Fibroblast of lung (primary cell): Measurements from ENCODE around the gene UPF3A.

Experiments
- EZH2 ChIP-seq: IDR thresholded peaks from 2 replicates; pipeline ENCODE4 v1.5.1; 2012; ENCODE audit warnings: low read length, control low read depth, mild to moderate bottlenecking; ENCODE audit errors: missing control alignments
- TF ChIP-seq, protein P1 (sequence below), 2 donors: IDR thresholded peaks in 1 of 2; conservative IDR thresholded peaks in 1 of 2; 1 replicate in 1 of 2; 2 replicates in 1 of 2; pipeline ENCODE4 v1.5.1; 2011 to 2012; ENCODE audit warnings: low read length in 2 of 2, control low read depth in 1 of 2, inconsistent platforms in 1 of 2, low read depth in 1 of 2, mild to moderate bottlenecking in 1 of 2

- TF ChIP-seq, protein P1, sequence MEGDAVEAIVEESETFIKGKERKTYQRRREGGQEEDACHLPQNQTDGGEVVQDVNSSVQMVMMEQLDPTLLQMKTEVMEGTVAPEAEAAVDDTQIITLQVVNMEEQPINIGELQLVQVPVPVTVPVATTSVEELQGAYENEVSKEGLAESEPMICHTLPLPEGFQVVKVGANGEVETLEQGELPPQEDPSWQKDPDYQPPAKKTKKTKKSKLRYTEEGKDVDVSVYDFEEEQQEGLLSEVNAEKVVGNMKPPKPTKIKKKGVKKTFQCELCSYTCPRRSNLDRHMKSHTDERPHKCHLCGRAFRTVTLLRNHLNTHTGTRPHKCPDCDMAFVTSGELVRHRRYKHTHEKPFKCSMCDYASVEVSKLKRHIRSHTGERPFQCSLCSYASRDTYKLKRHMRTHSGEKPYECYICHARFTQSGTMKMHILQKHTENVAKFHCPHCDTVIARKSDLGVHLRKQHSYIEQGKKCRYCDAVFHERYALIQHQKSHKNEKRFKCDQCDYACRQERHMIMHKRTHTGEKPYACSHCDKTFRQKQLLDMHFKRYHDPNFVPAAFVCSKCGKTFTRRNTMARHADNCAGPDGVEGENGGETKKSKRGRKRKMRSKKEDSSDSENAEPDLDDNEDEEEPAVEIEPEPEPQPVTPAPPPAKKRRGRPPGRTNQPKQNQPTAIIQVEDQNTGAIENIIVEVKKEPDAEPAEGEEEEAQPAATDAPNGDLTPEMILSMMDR (conservative IDR thresholded peaks at IDR 0.05 in 1 of 2, IDR thresholded peaks at IDR 0.05 in 1 of 2; ENCODE audit: low read depth in 1 of 2, low read length in 2 of 2), result no peak
- TF ChIP-seq EZH2, result no peak
Observed at GRCh38 chr13:114330086-114330485, 48.7 kb downstream of the UPF3A start.
